ENCODE measurements around the gene STIM1.

Gene STIM1

GRCh38 chr11:4065601-4066377 is 210.3 kb downstream of the STIM1 start:
- Histone ChIP-seq H3K9ac (ENCODE audit: low read depth in 1 of 2, low read length in 2 of 2) (no peak overlapping the region), H3K4me1 (ENCODE audit: control insufficient read depth in 2 of 2, insufficient read depth in 2 of 2, low read length in 2 of 2) (peaks cover 15 to 16% of the 10 kb centered on the region in 2 donors), H3K9me3 (ENCODE audit: control insufficient read depth in 2 of 2, low read length in 2 of 2) (no peaks in the 10 kb centered on the region), H3K36me3 (ENCODE audit: control insufficient read depth in 2 of 2, insufficient read depth in 2 of 2, low read length in 2 of 2) (peaks cover 8 to 9% of the 10 kb centered on the region in 2 donors), H3K27me3 (ENCODE audit: control insufficient read depth in 2 of 2, insufficient read depth in 2 of 2, low read length in 2 of 2) (no peaks in the 10 kb centered on the region), H3K27ac (ENCODE audit: low read depth in 2 of 2, low read length in 2 of 2) (no peak overlapping the region), H3K4me3 (ENCODE audit: low read length in 2 of 2) (no peak overlapping the region)

- no peaks in the 10 kb centered on the region for H3K27me3 ChIP-seq (ENCODE audit: control insufficient read depth in 2 of 2, insufficient read depth in 2 of 2, low read length in 2 of 2)
- H3K36me3 ChIP-seq (ENCODE audit: control insufficient read depth in 2 of 2, insufficient read depth in 2 of 2, low read length in 2 of 2): peaks cover 0 to 2% of the 10 kb centered on the region in 2 donors
- H3K27ac ChIP-seq (ENCODE audit: low read depth in 2 of 2, low read length in 2 of 2): no peak overlapping the region
- peaks cover 7 to 13% of the 10 kb centered on the region in 2 donors for H3K4me1 ChIP-seq (ENCODE audit: control insufficient read depth in 2 of 2, insufficient read depth in 2 of 2, low read length in 2 of 2)
- H3K9me3 ChIP-seq (ENCODE audit: control insufficient read depth in 2 of 2, low read length in 2 of 2): no peaks in the 10 kb centered on the region
- H3K4me3 ChIP-seq (ENCODE audit: low read length in 2 of 2): no peak overlapping the region
- no peak overlapping the region for H3K9ac ChIP-seq (ENCODE audit: low read depth in 1 of 2, low read length in 2 of 2)
Observed at GRCh38 chr11:4066910-4067309, 211.4 kb downstream of the STIM1 start.

GRCh38 chr11:4068962-4069361 is 213.5 kb downstream of the STIM1 start:
- peaks cover 7% of the 10 kb centered on the region in 2 donors for H3K4me1 ChIP-seq (ENCODE audit: control insufficient read depth in 2 of 2, insufficient read depth in 2 of 2, low read length in 2 of 2)
- no peak overlapping the region for H3K27ac ChIP-seq (ENCODE audit: low read depth in 2 of 2, low read length in 2 of 2)
- H3K4me3 ChIP-seq (ENCODE audit: low read length in 2 of 2): no peak overlapping the region
- H3K9me3 ChIP-seq (ENCODE audit: control insufficient read depth in 2 of 2, low read length in 2 of 2): no peaks in the 10 kb centered on the region
- H3K36me3 ChIP-seq (ENCODE audit: control insufficient read depth in 2 of 2, insufficient read depth in 2 of 2, low read length in 2 of 2): peaks cover 0 to 8% of the 10 kb centered on the region in 2 donors
- no peak overlapping the region for H3K9ac ChIP-seq (ENCODE audit: low read depth in 1 of 2, low read length in 2 of 2)
- H3K27me3 ChIP-seq (ENCODE audit: control insufficient read depth in 2 of 2, insufficient read depth in 2 of 2, low read length in 2 of 2): no peaks in the 10 kb centered on the region

- Histone ChIP-seq H3K27me3 (ENCODE audit: control insufficient read depth in 2 of 2, insufficient read depth in 2 of 2, low read length in 2 of 2) (no peaks in the 10 kb centered on the region), H3K4me1 (ENCODE audit: control insufficient read depth in 2 of 2, insufficient read depth in 2 of 2, low read length in 2 of 2) (no peaks in the 10 kb centered on the region), H3K4me3 (ENCODE audit: low read length in 2 of 2) (no peak overlapping the region), H3K9ac (ENCODE audit: low read depth in 1 of 2, low read length in 2 of 2) (no peak overlapping the region), H3K9me3 (ENCODE audit: control insufficient read depth in 2 of 2, low read length in 2 of 2) (no peaks in the 10 kb centered on the region), H3K36me3 (ENCODE audit: control insufficient read depth in 2 of 2, insufficient read depth in 2 of 2, low read length in 2 of 2) (peaks cover 0 to 11% of the 10 kb centered on the region in 2 donors), H3K27ac (ENCODE audit: low read depth in 2 of 2, low read length in 2 of 2) (no peak overlapping the region)
Observed at GRCh38 chr11:4071325-4071724, 215.9 kb downstream of the STIM1 start.

- Histone ChIP-seq H3K9ac (ENCODE audit: low read depth in 1 of 2, low read length in 2 of 2) (no peak overlapping the region), H3K4me1 (ENCODE audit: control insufficient read depth in 2 of 2, insufficient read depth in 2 of 2, low read length in 2 of 2) (no peaks in the 10 kb centered on the region), H3K36me3 (ENCODE audit: control insufficient read depth in 2 of 2, insufficient read depth in 2 of 2, low read length in 2 of 2) (peaks cover 0 to 11% of the 10 kb centered on the region in 2 donors), H3K27ac (ENCODE audit: low read depth in 2 of 2, low read length in 2 of 2) (no peak overlapping the region), H3K9me3 (ENCODE audit: control insufficient read depth in 2 of 2, low read length in 2 of 2) (no peaks in the 10 kb centered on the region), H3K27me3 (ENCODE audit: control insufficient read depth in 2 of 2, insufficient read depth in 2 of 2, low read length in 2 of 2) (no peaks in the 10 kb centered on the region), H3K4me3 (ENCODE audit: low read length in 2 of 2) (no peak overlapping the region)
Observed at GRCh38 chr11:4071914-4072313, 216.4 kb downstream of the STIM1 start.

GRCh38 chr11:4072668-4073285 is 217.3 kb downstream of the STIM1 start:
- Histone ChIP-seq H3K4me3 (ENCODE audit: low read length in 2 of 2) (no peak overlapping the region), H3K27ac (ENCODE audit: low read depth in 2 of 2, low read length in 2 of 2) (no peak overlapping the region)

GRCh38 chr11:4074266-4074665 is 218.8 kb downstream of the STIM1 start:
- peaks cover 0 to 11% of the 10 kb centered on the region in 2 donors for H3K36me3 ChIP-seq (ENCODE audit: control insufficient read depth in 2 of 2, insufficient read depth in 2 of 2, low read length in 2 of 2)
- no peaks in the 10 kb centered on the region for H3K9me3 ChIP-seq (ENCODE audit: control insufficient read depth in 2 of 2, low read length in 2 of 2)
- H3K4me3 ChIP-seq (ENCODE audit: low read length in 2 of 2): no peak overlapping the region
- H3K27me3 ChIP-seq (ENCODE audit: control insufficient read depth in 2 of 2, insufficient read depth in 2 of 2, low read length in 2 of 2): no peaks in the 10 kb centered on the region
- no peak overlapping the region for H3K9ac ChIP-seq (ENCODE audit: low read depth in 1 of 2, low read length in 2 of 2)
- H3K4me1 ChIP-seq (ENCODE audit: control insufficient read depth in 2 of 2, insufficient read depth in 2 of 2, low read length in 2 of 2): no peaks in the 10 kb centered on the region
- H3K27ac ChIP-seq (ENCODE audit: low read depth in 2 of 2, low read length in 2 of 2): no peak overlapping the region

More at GRCh38 chr11:4072668-4073285, 217.3 kb downstream of the STIM1 start:
- Histone ChIP-seq H3K9me3 (ENCODE audit: control insufficient read depth in 2 of 2, low read length in 2 of 2) (no peaks in the 10 kb centered on the region), H3K4me1 (ENCODE audit: control insufficient read depth in 2 of 2, insufficient read depth in 2 of 2, low read length in 2 of 2) (no peaks in the 10 kb centered on the region), H3K27me3 (ENCODE audit: control insufficient read depth in 2 of 2, insufficient read depth in 2 of 2, low read length in 2 of 2) (no peaks in the 10 kb centered on the region), H3K36me3 (ENCODE audit: control insufficient read depth in 2 of 2, insufficient read depth in 2 of 2, low read length in 2 of 2) (peaks cover 0 to 11% of the 10 kb centered on the region in 2 donors), H3K9ac (ENCODE audit: low read depth in 1 of 2, low read length in 2 of 2) (no peak overlapping the region)

GRCh38 chr11:4076774-4077173 is 221.3 kb downstream of the STIM1 start:
- no peaks in the 10 kb centered on the region for H3K4me1 ChIP-seq (ENCODE audit: control insufficient read depth in 2 of 2, insufficient read depth in 2 of 2, low read length in 2 of 2)
- no peak overlapping the region for H3K27ac ChIP-seq (ENCODE audit: low read depth in 2 of 2, low read length in 2 of 2)
- H3K27me3 ChIP-seq (ENCODE audit: control insufficient read depth in 2 of 2, insufficient read depth in 2 of 2, low read length in 2 of 2): no peaks in the 10 kb centered on the region
- H3K4me3 ChIP-seq (ENCODE audit: low read length in 2 of 2): no peak overlapping the region
- H3K36me3 ChIP-seq (ENCODE audit: control insufficient read depth in 2 of 2, insufficient read depth in 2 of 2, low read length in 2 of 2): peaks cover 4 to 14% of the 10 kb centered on the region in 2 donors
- no peak overlapping the region for H3K9ac ChIP-seq (ENCODE audit: low read depth in 1 of 2, low read length in 2 of 2)
- no peaks in the 10 kb centered on the region for H3K9me3 ChIP-seq (ENCODE audit: control insufficient read depth in 2 of 2, low read length in 2 of 2)

- Histone ChIP-seq H3K9me3 (ENCODE audit: control insufficient read depth in 2 of 2, low read length in 2 of 2) (no peaks in the 10 kb centered on the region), H3K36me3 (ENCODE audit: control insufficient read depth in 2 of 2, insufficient read depth in 2 of 2, low read length in 2 of 2) (peaks cover 28 to 48% of the 10 kb centered on the region in 2 donors), H3K4me3 (ENCODE audit: low read length in 2 of 2) (no peak overlapping the region), H3K9ac (ENCODE audit: low read depth in 1 of 2, low read length in 2 of 2) (no peak overlapping the region), H3K27ac (ENCODE audit: low read depth in 2 of 2, low read length in 2 of 2) (no peak overlapping the region), H3K4me1 (ENCODE audit: control insufficient read depth in 2 of 2, insufficient read depth in 2 of 2, low read length in 2 of 2) (no peaks in the 10 kb centered on the region), H3K27me3 (ENCODE audit: control insufficient read depth in 2 of 2, insufficient read depth in 2 of 2, low read length in 2 of 2) (no peaks in the 10 kb centered on the region)
Observed at GRCh38 chr11:4083198-4083597, 227.7 kb downstream of the STIM1 start.

GRCh38 chr11:4084406-4085125 is 229.1 kb downstream of the STIM1 start:
- Histone ChIP-seq H3K9me3 (ENCODE audit: control insufficient read depth in 2 of 2, low read length in 2 of 2) (no peaks in the 10 kb centered on the region), H3K36me3 (ENCODE audit: control insufficient read depth in 2 of 2, insufficient read depth in 2 of 2, low read length in 2 of 2) (peaks cover 31 to 51% of the 10 kb centered on the region in 2 donors), H3K4me1 (ENCODE audit: control insufficient read depth in 2 of 2, insufficient read depth in 2 of 2, low read length in 2 of 2) (no peaks in the 10 kb centered on the region), H3K27ac (ENCODE audit: low read depth in 2 of 2, low read length in 2 of 2) (no peak overlapping the region), H3K9ac (ENCODE audit: low read depth in 1 of 2, low read length in 2 of 2) (no peak overlapping the region), H3K4me3 (ENCODE audit: low read length in 2 of 2) (no peak overlapping the region), H3K27me3 (ENCODE audit: control insufficient read depth in 2 of 2, insufficient read depth in 2 of 2, low read length in 2 of 2) (no peaks in the 10 kb centered on the region)

All from mucosa of rectum (tissue), 2 donors.